Lower leg skin (tissue), 3 donors: ENCODE data around the gene MARCHF10.

Source experiments
- CTCF ChIP-seq, 3 donors: fragments of 450-650 bp; IDR thresholded peaks; one replicate each; pipeline ENCODE4 v1.5.1; 2016; ENCODE audit warnings: antibody characterized with exemption in 3 of 3, mild to moderate bottlenecking in 3 of 3, moderate library complexity in 2 of 3
- POLR2A ChIP-seq, 2 donors: fragments of 450-650 bp; IDR thresholded peaks; one replicate each; pipeline ENCODE4 v1.6.1; 2016 to 2017; ENCODE audit warnings: antibody characterized with exemption in 2 of 2, mild to moderate bottlenecking in 1 of 2, moderate library complexity in 1 of 2

- TF ChIP-seq POLR2A (IDR thresholded peaks at IDR 0.05) (no peak), CTCF (IDR thresholded peaks at IDR 0.05) (no peak)
These were observed 141.1 kb downstream of the MARCHF10 start for GRCh38 chr17:62666801-62667591.
